Measurements from ENCODE around the gene PLXNA3.

PLXNA3 gene

GRCh38 chrX:154436374-154436982, 21.6 kb upstream of the PLXNA3 start:
- DNase-seq = peak; percentile 84

DNA sequence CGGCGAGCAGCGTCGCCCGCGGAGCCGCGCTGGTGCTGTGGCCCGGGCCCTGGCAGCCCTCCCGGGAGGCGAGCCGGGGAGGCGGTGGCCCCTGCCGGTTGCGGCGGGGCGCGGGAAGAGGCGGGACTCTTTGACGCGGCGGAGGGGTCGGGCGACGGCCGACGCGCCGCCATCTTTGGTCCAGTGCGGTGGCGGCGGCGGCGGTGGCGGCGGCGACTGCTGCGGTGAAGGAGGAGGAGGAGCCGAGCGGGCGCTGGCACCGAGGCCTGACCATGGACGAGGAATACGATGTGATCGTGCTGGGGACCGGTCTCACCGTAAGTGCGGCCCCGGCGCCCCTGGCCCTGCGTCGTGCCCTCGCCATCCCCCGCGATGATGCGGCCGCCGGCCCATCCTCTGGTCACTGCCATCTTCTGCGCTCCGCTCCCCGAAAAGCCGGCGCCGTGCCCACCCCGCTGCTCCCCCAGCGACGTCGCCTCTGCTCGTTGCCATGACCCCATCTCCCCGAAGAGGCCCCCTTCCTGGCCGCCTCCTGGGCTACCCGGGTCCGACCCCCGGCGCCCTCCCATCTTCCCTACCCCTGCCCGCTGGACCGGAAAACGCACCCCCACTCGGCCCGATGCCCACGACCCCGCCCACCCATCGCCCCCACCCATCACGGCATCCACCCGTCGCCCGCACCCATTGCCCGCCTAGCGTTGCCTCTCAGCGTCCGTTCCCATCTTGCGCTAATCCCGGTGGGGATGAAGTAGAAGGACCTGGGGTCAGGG, 20.9 kb upstream of the PLXNA3 start, which contains the start of gene GDI1:
GDI1 (plus strand) TSS at position 172 of the 770 bp plus-strand sequence; CDS start at position 273, 101 bp downstream.
- DNase-seq = peak; percentile 84

DNA sequence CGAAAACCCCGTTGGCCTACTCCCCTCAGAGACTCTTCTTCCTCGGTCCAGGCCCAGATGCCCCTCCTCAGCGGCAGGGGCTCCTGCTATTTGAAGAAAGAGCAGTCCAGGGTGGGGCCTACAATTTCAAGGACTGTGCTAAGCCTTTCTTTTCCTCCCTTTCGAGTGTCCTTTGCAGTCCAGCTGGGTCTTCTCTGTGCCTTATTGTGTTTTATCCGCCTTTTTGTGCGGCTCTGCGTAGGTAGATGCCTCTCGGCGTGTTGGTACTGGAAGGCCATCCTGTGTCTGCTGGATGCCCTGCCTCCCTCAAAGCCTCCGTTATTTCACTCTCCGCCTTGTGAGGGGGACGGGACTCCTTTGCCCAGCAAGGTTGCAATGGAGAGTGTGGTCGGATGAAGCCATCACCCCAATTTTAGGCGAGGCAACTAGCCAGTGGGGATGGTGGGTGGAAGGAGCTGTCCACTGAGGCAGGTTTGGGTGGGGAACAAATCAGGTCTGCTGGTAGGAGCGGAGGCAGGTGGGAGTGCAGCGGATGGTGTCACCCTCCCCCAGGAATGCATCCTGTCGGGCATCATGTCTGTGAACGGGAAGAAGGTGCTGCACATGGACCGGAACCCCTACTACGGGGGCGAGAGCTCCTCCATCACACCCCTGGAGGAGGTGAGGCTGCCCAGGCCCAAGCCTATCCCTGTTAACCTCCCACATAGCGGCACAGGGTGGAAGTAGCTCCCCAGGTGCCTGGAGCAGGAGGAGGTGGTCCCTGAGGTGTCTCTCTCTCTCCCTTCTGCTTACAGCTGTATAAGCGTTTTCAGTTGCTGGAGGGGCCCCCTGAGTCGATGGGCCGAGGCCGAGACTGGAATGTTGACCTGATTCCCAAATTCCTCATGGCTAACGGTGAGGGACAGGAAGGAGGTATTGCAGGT, 19.8 kb upstream of the PLXNA3 start:
- DNase-seq = no peak

GRCh38 chrX:154439841-154440240, 18.2 kb upstream of the PLXNA3 start:
- DNase-seq = no peak

DNA sequence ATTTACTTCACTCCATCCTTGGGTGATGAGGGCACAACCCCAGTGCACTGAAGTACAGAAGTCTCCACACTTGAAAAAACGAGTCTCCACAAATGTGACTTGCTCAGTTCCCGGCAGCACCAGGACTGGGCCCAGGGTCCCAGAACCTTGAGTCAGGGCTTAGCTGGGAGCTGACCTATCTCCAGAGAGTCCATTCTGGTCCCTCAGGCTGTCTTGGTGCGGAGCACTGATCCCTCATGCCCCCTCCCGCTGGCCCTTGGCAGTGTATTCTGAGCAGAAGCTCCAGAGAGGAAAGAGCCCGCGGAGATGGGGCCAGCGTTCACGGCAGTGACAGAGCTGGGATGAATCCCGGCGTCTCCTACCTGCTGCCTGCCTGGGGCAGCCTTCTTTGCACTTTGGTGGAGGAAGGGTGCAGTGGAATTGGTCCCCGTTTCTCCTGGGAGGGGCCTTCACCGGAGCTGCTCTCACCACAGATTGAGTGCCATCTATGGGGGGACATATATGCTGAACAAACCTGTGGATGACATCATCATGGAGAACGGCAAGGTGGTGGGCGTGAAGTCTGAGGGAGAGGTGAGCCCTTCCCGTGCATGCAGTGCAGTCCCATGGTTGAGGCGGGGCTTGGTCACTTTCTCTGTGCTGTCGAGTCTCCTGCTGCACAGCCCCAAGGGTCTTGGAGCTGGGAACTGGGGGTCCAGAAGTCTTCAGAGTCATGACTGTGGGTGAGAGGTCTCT, 17.3 kb upstream of the PLXNA3 start:
- no peak for DNase-seq

DNA sequence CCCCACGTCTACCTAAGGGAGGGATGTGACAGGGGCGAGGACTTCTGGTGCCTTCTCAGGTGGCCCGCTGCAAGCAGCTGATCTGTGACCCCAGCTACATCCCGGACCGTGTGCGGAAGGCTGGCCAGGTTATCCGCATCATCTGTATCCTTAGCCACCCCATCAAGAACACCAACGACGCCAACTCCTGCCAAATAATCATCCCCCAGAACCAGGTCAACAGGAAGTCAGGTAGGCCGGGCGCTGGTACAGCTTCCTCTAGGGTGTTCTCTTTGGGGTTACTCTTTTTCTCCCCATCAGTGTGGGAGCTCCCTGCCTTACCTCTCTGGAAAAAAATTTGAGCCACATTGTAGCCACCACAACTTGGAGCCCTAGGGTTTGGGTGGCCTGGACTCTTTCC, 16.5 kb upstream of the PLXNA3 start:
- no peak for DNase-seq

DNA sequence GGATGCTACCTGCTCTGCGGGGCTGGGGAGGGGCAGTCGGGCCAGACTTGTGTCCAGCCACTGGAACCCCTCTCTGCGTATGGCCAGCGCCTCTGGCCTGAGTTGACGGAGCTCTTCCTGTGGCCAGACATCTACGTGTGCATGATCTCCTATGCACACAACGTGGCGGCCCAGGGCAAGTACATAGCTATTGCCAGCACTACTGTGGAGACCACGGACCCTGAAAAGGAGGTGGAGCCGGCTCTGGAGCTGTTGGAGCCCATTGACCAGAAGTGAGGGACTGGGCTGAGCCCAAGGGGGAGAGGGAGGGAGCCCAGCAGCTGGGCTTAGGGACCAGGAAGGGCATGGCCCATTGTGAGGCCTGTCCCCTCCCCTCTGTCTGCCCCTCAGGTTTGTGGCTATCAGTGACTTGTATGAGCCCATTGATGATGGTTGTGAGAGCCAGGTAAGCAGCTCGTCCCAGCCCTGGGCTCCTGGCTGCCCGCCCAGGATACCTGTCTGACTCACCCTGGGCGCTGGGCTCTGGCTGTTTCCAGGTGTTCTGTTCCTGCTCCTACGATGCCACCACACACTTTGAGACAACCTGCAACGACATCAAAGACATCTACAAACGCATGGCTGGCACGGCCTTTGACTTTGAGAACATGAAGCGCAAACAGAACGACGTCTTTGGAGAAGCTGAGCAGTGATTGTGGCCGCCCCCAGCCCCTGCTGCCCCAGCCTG, 15.9 kb upstream of the PLXNA3 start:
- DNase-seq = no peak

- DNase-seq = no peak
Observed at GRCh38 chrX:154443479-154443910, 14.6 kb upstream of the PLXNA3 start.

- peak; percentile 90 for DNase-seq
Observed at GRCh38 chrX:154443992-154444754, 13.9 kb upstream of the PLXNA3 start, which contains the start of gene FAM50A. Gene FAM50A (plus strand): TSS chrX:154444141. CDS start chrX:154444236, 95 bp downstream.

DNA sequence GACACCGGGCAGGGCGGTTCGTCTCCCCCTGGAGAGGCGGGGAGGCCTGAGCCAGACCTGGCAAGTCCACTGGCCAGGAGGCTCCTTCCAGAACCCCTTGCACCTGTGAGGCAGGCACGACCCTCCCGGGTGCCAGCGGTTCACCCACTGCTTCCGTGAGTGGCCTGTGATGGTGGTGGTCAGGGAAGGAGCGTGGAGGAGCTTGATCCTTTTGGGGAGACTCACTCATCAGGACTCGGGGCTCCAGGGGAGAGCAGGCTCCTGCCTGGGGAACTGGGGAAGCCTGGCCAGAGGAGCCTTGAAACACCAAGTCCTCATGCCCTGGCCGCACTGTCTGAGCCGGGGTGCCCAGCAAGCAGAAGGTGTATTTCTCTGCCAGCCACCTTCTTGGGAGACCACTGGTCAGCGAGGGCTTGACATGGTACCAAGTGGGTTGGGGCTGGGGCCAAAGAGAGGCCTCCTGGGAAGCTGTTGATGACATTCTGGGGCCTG, 13.3 kb upstream of the PLXNA3 start:
- no peak for DNase-seq

DNA sequence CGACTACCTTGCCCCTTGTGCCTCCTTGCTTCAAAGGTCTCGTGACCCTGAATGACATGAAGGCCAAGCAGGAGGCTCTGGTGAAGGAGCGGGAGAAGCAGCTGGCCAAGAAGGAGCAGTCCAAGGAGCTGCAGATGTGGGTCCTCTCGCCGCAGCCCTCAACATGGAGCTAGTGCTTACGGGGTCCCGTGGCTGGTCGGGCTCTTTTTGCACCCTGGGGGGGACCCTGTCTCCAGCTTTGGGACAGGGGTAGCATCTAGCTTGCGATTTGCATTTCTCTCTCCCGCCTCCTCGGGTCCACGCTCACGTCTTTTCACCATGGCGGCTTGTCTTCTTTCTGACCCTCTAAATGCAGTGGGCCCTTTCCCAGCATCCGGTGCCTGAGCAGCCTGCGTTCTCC, 12.3 kb upstream of the PLXNA3 start:
- DNase-seq = no peak

DNA sequence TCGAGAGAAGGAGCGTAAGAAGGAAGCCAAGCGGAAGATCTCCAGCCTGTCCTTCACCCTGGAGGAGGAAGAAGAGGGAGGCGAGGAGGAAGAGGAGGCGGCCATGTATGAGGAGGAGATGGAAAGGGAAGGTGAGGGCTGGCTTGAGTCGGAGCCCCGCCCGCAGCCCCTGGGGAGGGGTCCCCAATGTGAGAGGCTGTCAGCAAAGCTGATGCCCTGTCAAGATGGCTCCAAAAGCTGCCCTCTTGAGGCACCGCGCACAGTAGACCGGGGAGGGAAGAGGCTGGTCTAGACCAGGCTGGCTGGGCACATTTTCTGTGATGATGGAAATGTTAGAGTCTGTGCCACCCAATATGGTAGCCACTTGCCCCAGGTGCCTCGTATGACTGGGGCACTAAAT, 11.7 kb upstream of the PLXNA3 start:
- DNase-seq = no peak

GRCh38 chrX:154448484-154448883, 9.6 kb upstream of the PLXNA3 start:
- DNase-seq = no peak

GRCh38 chrX:154449618-154450017, 8.5 kb upstream of the PLXNA3 start:
- DNase-seq = no peak

DNA sequence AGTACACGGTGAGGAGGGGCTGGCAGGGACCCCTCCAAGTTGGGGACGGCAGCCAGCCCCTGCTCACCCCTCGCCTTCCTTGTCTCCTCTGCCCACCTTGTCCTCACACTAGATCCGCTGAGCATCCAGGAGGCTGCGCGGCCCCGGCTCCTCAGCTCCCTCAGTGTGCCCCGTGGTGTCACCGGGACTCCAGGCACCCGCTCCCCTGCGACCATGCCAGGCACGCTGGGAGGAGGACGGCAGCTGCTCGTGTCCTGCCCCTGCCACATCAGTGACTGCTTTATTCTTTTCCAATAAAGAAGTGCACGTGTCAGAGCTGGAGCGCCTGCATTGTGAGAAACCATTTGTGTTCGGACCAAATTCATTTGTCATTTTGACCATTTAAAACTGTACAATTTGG, 7.8 kb upstream of the PLXNA3 start:
- DNase-seq = no peak

- DNase-seq = no peak
Observed at GRCh38 chrX:154452823-154453222, 5.3 kb upstream of the PLXNA3 start.

- DNase-seq = peak; percentile 85
Observed at GRCh38 chrX:154457491-154458115, 478 bp upstream of the PLXNA3 start.

GRCh38 chrX:154458954-154459778, 1.1 kb downstream of the PLXNA3 start:
- no peak for DNase-seq

DNA sequence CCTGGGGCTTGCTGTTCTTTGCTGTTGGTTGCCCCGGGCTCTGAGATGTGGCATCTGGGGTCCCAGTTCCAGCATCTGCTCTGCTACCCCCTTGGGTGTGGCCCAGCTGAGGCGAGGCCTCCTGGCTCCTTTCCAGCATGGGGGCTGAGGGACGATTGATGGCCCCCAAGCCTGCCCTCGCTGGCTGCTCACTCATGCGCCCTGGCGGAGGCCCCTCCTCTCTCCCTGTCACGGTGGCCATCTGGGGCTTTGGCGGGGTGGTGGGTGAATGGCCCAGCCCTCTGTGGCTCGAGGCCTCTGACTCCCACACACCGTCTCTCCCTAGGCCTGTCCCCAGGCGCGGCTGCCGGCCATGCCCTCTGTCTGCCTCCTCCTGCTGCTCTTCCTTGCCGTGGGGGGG, 1.8 kb downstream of the PLXNA3 start:
- DNase-seq = no peak

Data from activated effector memory CD4-positive, alpha-beta T cell treated with anti-CD3 and anti-CD28 coated beads, Interleukin-2, amount 50 U/mL, for 16 hours (primary cell).